ENCODE results near the gene CAPZB. TPM values are rescaled to one million over a fixed set of nuclear protein-coding genes. Genes with fewer than 3 reads are reported as not detected.

The CAPZB gene
- total and polyA plus RNA-seq, 2 experiments from 2014 or later = 229 to 494 TPM

- in situ Hi-C loops (cut with MboI) = no loop called here
- no peaks in the 10 kb centered on the region for H3K9me3 ChIP-seq (ENCODE audit: low read depth)
- 0 out of 2 replicates have a peak, but pooled peaks cover 8% of the 10 kb centered on the region for H3F3A ChIP-seq (ENCODE audit: insufficient read depth)
- WGBS, 2 experiments (ENCODE audit: low coverage in 1 of 2, low lambda C conversion rate in 2 of 2, missing lambda C conversion rate in 2 of 2) = 36 to 40% methylated on average over 12 to 13 of the region's 13 CpGs
- no peak for TF ChIP-seq EZH2 (IDR thresholded peaks at IDR 0.05; ENCODE audit: insufficient read depth, poor library complexity, severe bottlenecking)
- peaks cover 19% of the 10 kb centered on the region for H3K4me1 ChIP-seq (ENCODE audit: insufficient read depth)
- H3K27me3 ChIP-seq (replicated peaks; ENCODE audit: insufficient read depth) = no peaks in the 10 kb centered on the region
- peaks cover 39% of the 10 kb centered on the region for H3K79me2 ChIP-seq (ENCODE audit: insufficient read depth)
- H3K27ac ChIP-seq = no peak overlapping the region
- peaks cover 8% of the 10 kb centered on the region; the same call in 1 of the 2 replicates for H3K36me3 ChIP-seq (ENCODE audit: low read depth)
- H3K4me3 ChIP-seq = peak overlapping the region; percentile 82
- DNase-seq = peak; percentile 61
- peak overlapping the region; percentile 79 for H2AFZ ChIP-seq
- no peaks in the 10 kb centered on the region for H3K9me2 ChIP-seq (ENCODE audit: insufficient read depth)
- H3K9ac ChIP-seq = peak overlapping the region; percentile 88
- H3K4me2 ChIP-seq (ENCODE audit: unreplicated experiment) = peak overlapping the region; percentile 98
- no peaks in the 10 kb centered on the region; the same call in 1 of the 2 replicates for H4K20me1 ChIP-seq (ENCODE audit: insufficient read depth)
Measured at GRCh38 chr1:19310720-19311502, 174.4 kb downstream of the CAPZB start.

- H3K27me3 ChIP-seq (replicated peaks; ENCODE audit: insufficient read depth) = no peaks in the 10 kb centered on the region
- H2AFZ ChIP-seq = no peak overlapping the region
- no peak for DNase-seq
- peak overlapping the region; percentile 31; the same call in 1 of the 2 replicates for H3K27ac ChIP-seq
- 0 out of 2 replicates have a peak, but pooled peaks cover 8% of the 10 kb centered on the region for H3F3A ChIP-seq (ENCODE audit: insufficient read depth)
- H3K9me2 ChIP-seq (ENCODE audit: insufficient read depth) = no peaks in the 10 kb centered on the region
- H3K4me2 ChIP-seq (ENCODE audit: unreplicated experiment) = peak overlapping the region; percentile 5
- TF ChIP-seq EZH2 (IDR thresholded peaks at IDR 0.05; ENCODE audit: insufficient read depth, poor library complexity, severe bottlenecking) (no peak), EZH2phosphoT487 (IDR thresholded peaks at IDR 0.05; ENCODE audit: insufficient read depth, low read depth) (no peak)
- in situ Hi-C loops (cut with MboI) = no loop called here
- peak overlapping the region; percentile 8; the same call in 1 of the 2 replicates for H3K9ac ChIP-seq
- WGBS, 2 experiments (ENCODE audit: low coverage in 1 of 2, low lambda C conversion rate in 2 of 2, missing lambda C conversion rate in 2 of 2) = 56 to 60% methylated on average over 7 of the region's 7 CpGs
- peaks cover 35% of the 10 kb centered on the region for H3K79me2 ChIP-seq (ENCODE audit: insufficient read depth)
- peaks cover 16% of the 10 kb centered on the region; the same call in 1 of the 2 replicates for H3K36me3 ChIP-seq (ENCODE audit: low read depth)
- H3K9me3 ChIP-seq (ENCODE audit: low read depth) = no peaks in the 10 kb centered on the region
- H3K4me1 ChIP-seq (ENCODE audit: insufficient read depth) = peaks cover 16% of the 10 kb centered on the region
- H3K4me3 ChIP-seq = no peak overlapping the region
- H4K20me1 ChIP-seq (ENCODE audit: insufficient read depth) = no peaks in the 10 kb centered on the region; the same call in 1 of the 2 replicates
Measured at GRCh38 chr1:19310061-19310460, 175.3 kb downstream of the CAPZB start.

- Histone ChIP-seq H4K20me1 (ENCODE audit: insufficient read depth) (no peaks in the 10 kb centered on the region; the same call in 1 of the 2 replicates), H3K4me1 (ENCODE audit: insufficient read depth) (peaks cover 16% of the 10 kb centered on the region), H3K4me3 (no peak overlapping the region), H3K9me3 (ENCODE audit: low read depth) (no peaks in the 10 kb centered on the region), H3K36me3 (ENCODE audit: low read depth) (peaks cover 21% of the 10 kb centered on the region; the same call in 1 of the 2 replicates), H2AFZ (no peak overlapping the region), H3F3A (ENCODE audit: insufficient read depth) (0 out of 2 replicates have a peak, but pooled peaks cover 8% of the 10 kb centered on the region), H3K27ac (peak overlapping the region; percentile 31), H3K79me2 (ENCODE audit: insufficient read depth) (peaks cover 35% of the 10 kb centered on the region), H3K9ac (peak overlapping the region; percentile 8; the same call in 1 of the 2 replicates), H3K4me2 (ENCODE audit: unreplicated experiment) (peak overlapping the region; percentile 5), H3K27me3 (replicated peaks; ENCODE audit: insufficient read depth) (no peaks in the 10 kb centered on the region), H3K9me2 (ENCODE audit: insufficient read depth) (no peaks in the 10 kb centered on the region)
- peak; percentile 94 for DNase-seq
- WGBS, 2 experiments (ENCODE audit: low coverage in 1 of 2, low lambda C conversion rate in 2 of 2, missing lambda C conversion rate in 2 of 2) = 80 to 81% methylated on average over 6 of the region's 6 CpGs
- TF ChIP-seq EZH2phosphoT487 (IDR thresholded peaks at IDR 0.05; ENCODE audit: insufficient read depth, low read depth) = no peak
- no peak for TF ChIP-seq EZH2 (IDR thresholded peaks at IDR 0.05; ENCODE audit: insufficient read depth, poor library complexity, severe bottlenecking)
- in situ Hi-C loops (cut with MboI) = no loop called here
Measured at GRCh38 chr1:19309123-19309813, 176.1 kb downstream of the CAPZB start.

GRCh38 chr1:19308509-19308907, 176.8 kb downstream of the CAPZB start:
- Histone ChIP-seq H3K9ac (no peak overlapping the region), H3K79me2 (ENCODE audit: insufficient read depth) (peaks cover 35% of the 10 kb centered on the region), H3K27me3 (replicated peaks; ENCODE audit: insufficient read depth) (no peaks in the 10 kb centered on the region), H3K4me1 (ENCODE audit: insufficient read depth) (peaks cover 16% of the 10 kb centered on the region), H3K27ac (no peak overlapping the region), H3K36me3 (ENCODE audit: low read depth) (peaks cover 26% of the 10 kb centered on the region; the same call in 1 of the 2 replicates), H4K20me1 (ENCODE audit: insufficient read depth) (no peaks in the 10 kb centered on the region; the same call in 1 of the 2 replicates), H3F3A (ENCODE audit: insufficient read depth) (0 out of 2 replicates have a peak, but pooled peaks cover 8% of the 10 kb centered on the region), H2AFZ (no peak overlapping the region), H3K9me3 (ENCODE audit: low read depth) (no peaks in the 10 kb centered on the region), H3K9me2 (ENCODE audit: insufficient read depth) (no peaks in the 10 kb centered on the region), H3K4me2 (ENCODE audit: unreplicated experiment) (no peak overlapping the region), H3K4me3 (no peak overlapping the region)
- TF ChIP-seq EZH2 (IDR thresholded peaks at IDR 0.05; ENCODE audit: insufficient read depth, poor library complexity, severe bottlenecking) (no peak), EZH2phosphoT487 (IDR thresholded peaks at IDR 0.05; ENCODE audit: insufficient read depth, low read depth) (no peak)
- WGBS, 2 experiments (ENCODE audit: low coverage in 1 of 2, low lambda C conversion rate in 2 of 2, missing lambda C conversion rate in 2 of 2) = 96 to 97% methylated on average over 3 of the region's 3 CpGs
- no peak for DNase-seq
- in situ Hi-C loops (cut with MboI) = no loop called here
